HUES6 (cell line): ENCODE data around the gene SHISAL2B.
A peak's percentile ranks its signal among the peaks of the same experiment; 100 is the strongest.
"Not testable (repeated sequence)": the region's sequence is repeated elsewhere in the genome, so short reads cannot be mapped to it uniquely, and the experiment has no call there.

Source experiments
- H3K27ac ChIP-seq: 2 replicates; pipeline ENCODE4 v1.7.0; 2013; ENCODE audit warnings: low read depth, mild to moderate bottlenecking, low read length, inconsistent platforms
- H3K27me3 ChIP-seq: 2 replicates; pipeline ENCODE4 v1.6.1; 2013; ENCODE audit warnings: low read length; ENCODE audit not compliant: control insufficient read depth, insufficient read depth
- H3K36me3 ChIP-seq: 2 replicates; pipeline ENCODE4 v1.6.1; 2013; ENCODE audit warnings: low read length; ENCODE audit not compliant: control insufficient read depth, insufficient read depth
- H3K4me1 ChIP-seq: 2 replicates; pipeline ENCODE4 v1.6.1; 2013; ENCODE audit warnings: low read length; ENCODE audit not compliant: control insufficient read depth, insufficient read depth
- H3K4me3 ChIP-seq: 2 replicates; pipeline ENCODE4 v1.5.1; 2013; ENCODE audit warnings: low read depth, low read length
- H3K9ac ChIP-seq: one replicate; pipeline ENCODE4 v1.6.1; 2013; ENCODE audit warnings: mild to moderate bottlenecking, low read length
- H3K9me3 ChIP-seq: 2 replicates; pipeline ENCODE4 v1.6.1; 2013; ENCODE audit warnings: low read depth, low read length; ENCODE audit not compliant: control insufficient read depth, insufficient read depth

SHISAL2B gene

DNA sequence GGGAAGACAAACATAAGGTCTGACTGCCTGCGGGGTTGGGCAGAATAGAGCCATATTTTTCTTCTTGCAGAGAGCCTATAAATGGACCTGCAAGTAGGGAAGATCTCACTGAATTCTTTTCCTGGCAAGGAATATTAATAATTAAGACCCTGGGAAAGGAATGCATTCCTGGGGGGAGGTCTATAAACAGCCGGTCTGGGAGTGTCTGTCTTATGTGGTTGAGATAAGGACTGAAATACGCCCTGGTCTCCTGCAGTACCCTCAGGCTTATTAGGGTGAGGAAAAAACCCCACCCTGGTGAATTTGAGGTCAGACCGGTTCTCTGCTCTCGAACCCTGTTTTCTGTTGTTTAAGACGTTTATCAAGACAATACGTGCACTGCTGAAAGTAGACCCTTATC is 6.1 kb downstream of the SHISAL2B start:
- H3K27me3 ChIP-seq, H3K9ac ChIP-seq, H3K4me3 ChIP-seq, H3K27ac ChIP-seq, H3K4me1 ChIP-seq: not testable (repeated sequence)
- peaks cover 53% of the 10 kb centered on the region for H3K9me3 ChIP-seq
- peaks cover 41% of the 10 kb centered on the region for H3K36me3 ChIP-seq

DNA sequence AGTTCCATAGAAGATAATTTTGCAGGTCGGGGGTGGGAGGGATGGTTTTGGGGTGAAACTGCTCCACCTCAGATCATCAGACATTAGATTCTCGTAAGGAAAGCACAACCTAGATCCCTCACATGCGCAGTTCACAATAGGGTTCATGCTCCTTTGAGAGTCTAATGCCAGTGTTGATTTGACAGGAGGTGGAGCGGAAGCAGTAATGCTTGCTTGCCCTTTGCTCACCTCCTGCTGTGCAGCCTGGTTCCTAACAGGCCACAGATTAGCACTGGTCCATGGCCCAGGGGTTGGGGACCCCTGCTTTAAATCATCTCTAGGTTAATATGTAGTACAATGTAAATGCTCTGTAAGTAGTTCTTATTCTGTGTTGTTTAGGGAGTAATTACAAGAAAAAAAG is 10.5 kb downstream of the SHISAL2B start:
- no peaks in the 10 kb centered on the region for H3K27me3 ChIP-seq
- no peak overlapping the region for H3K27ac ChIP-seq
- H3K9ac ChIP-seq: no peak overlapping the region
- peaks cover 39% of the 10 kb centered on the region for H3K9me3 ChIP-seq
- peaks cover 22% of the 10 kb centered on the region for H3K4me1 ChIP-seq
- peaks cover 31% of the 10 kb centered on the region for H3K36me3 ChIP-seq
- H3K4me3 ChIP-seq: no peak overlapping the region

DNA sequence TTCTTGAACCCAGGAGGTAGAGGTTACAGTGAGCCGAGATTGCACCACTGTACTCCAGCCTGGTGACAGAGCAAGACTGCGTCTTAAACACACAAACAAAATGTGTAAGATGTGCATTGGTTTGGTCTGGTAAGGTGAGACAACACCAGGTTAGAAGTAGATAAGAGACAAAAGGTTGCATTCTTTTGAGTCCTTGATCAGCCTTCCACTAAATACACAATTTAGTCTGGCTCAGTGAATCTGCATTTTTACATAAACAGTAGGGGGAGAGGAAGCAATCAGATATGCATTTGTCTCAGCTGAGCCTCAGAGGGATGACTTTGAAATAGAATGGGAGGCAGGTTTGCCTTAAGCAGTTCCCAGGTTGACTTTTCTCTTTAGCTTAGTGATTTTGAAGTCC is 15.8 kb downstream of the SHISAL2B start:
- H3K4me1 ChIP-seq: peaks cover 34% of the 10 kb centered on the region
- H3K27ac ChIP-seq: peak overlapping the region; percentile 99
- peaks cover 12% of the 10 kb centered on the region; the same call in 1 of the 2 replicates for H3K9me3 ChIP-seq
- H3K27me3 ChIP-seq, H3K36me3 ChIP-seq: not testable (repeated sequence)
- peak overlapping the region; percentile 78 for H3K9ac ChIP-seq
- H3K4me3 ChIP-seq: peak overlapping the region; percentile 26; the same call in 1 of the 2 replicates

DNA sequence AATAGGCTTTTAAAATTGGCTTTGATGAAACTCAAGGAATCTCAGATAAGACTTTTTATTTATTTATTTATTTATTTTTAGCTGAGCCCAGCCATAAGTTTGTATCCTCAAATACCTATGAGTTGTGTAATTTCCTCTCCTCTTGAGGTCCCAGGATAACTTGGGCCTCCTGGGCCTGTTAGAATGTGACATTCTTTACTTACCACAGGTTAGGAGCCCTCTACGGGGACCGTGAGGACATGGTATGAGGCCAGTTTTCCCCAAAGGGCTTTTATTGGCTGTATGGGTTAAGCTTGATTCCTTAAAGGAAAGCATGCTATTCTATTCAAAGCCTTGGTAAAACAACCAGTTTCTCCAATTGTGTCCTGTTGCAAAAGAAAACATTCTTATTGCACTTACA is 16.9 kb downstream of the SHISAL2B start:
- H3K9me3 ChIP-seq: peaks cover 12% of the 10 kb centered on the region; the same call in 1 of the 2 replicates
- H3K4me1 ChIP-seq: peaks cover 34% of the 10 kb centered on the region
- H3K4me3 ChIP-seq: no peak overlapping the region
- H3K27me3 ChIP-seq: no peaks in the 10 kb centered on the region
- H3K9ac ChIP-seq: no peak overlapping the region
- H3K36me3 ChIP-seq: peaks cover 3% of the 10 kb centered on the region; the same call in 1 of the 2 replicates
- peak overlapping the region; percentile 99; the same call in 1 of the 2 replicates for H3K27ac ChIP-seq

DNA sequence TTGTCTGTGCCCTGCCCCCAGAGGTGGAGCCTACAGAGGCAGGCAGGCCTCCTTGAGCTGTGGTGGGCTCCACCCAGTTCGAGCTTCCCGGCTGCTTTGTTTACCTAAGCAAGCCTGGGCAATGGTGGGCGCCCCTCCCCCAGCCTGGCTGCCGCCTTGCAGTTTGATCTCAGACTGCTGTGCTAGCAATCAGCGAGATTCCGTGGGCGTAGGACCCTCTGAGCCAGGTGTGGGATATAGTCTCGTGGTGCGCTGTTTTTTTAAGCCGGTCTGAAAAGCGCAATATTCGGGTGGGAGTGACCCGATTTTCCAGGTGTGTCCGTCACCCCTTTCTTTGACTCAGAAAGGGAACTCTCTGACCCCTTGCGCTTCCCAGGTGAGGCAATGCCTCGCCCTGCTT is 24.2 kb downstream of the SHISAL2B start:
- H3K27me3 ChIP-seq, H3K9ac ChIP-seq, H3K27ac ChIP-seq, H3K9me3 ChIP-seq, H3K36me3 ChIP-seq: not testable (repeated sequence)
- Histone ChIP-seq H3K4me1 (peaks cover 11% of the 10 kb centered on the region), H3K4me3 (peak overlapping the region; percentile 38; the same call in 1 of the 2 replicates)

DNA sequence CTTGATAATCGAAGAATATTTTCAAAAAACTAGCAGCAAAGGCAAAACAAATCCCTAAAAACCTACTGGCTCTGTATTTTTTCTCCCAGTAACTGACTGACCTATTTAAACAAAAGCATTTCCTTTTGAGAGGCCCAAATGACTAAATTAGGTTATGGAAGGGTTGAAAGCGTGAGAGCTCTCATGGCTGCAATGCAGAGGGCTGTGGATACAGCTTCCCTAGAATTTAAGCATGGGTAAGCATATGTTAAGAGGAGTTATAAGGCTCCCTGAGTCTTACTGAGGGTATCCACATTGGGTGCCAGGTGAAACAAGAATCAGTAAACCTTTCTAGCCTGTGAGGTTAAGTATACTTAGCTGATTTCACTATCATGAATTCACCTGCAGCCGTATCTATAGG is 32.3 kb downstream of the SHISAL2B start:
- Histone ChIP-seq H3K9me3 (no peaks in the 10 kb centered on the region), H3K27me3 (no peaks in the 10 kb centered on the region), H3K27ac (peak overlapping the region; percentile 62; the same call in 1 of the 2 replicates), H3K4me3 (no peak overlapping the region), H3K4me1 (peaks cover 7% of the 10 kb centered on the region), H3K36me3 (peaks cover 43% of the 10 kb centered on the region), H3K9ac (no peak overlapping the region)

DNA sequence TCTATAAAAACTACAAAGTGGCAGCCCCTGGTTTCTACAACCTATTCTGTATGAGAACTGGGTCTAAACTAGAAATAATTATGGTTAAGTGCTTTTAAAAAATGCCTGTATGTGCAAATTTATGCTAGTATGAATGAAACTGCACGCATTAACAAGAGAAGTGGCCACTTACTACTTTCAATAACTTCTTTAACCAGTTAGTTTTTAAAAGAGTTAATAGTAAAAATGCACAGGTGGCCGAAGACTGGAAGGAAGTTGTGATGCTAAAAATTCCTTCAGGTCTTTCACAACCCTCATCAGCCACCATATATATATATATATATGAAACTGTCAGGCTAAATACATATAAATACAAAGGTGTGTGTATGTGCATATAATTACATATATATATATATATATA is 36.8 kb downstream of the SHISAL2B start:
- peaks cover 11% of the 10 kb centered on the region for H3K4me1 ChIP-seq
- H3K9ac ChIP-seq: no peak overlapping the region
- no peak overlapping the region for H3K27ac ChIP-seq
- H3K27me3 ChIP-seq: no peaks in the 10 kb centered on the region
- H3K9me3 ChIP-seq: no peaks in the 10 kb centered on the region
- H3K4me3 ChIP-seq: no peak overlapping the region
- H3K36me3 ChIP-seq: peaks cover 44% of the 10 kb centered on the region

DNA sequence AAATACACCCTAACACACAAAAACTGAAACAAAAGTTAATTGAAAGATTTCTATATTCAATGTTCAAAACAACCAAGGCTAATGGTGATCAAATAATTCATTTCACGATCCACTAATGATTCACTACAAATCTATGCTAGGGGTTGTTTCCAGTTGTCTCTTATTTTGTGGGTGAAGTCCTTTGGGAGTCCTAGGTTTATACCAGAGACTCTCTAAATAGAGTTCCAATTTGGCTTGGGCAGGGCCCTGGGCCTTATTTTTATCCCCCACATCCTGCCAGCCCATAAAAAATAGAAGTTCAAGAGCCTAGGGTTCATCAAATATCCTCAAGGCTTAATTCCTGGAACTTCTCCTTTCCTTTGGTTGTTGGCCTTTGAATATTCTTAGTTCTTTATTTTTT is 52.1 kb downstream of the SHISAL2B start:
- H3K9me3 ChIP-seq: no peaks in the 10 kb centered on the region
- H3K9ac ChIP-seq: no peak overlapping the region
- no peak overlapping the region for H3K4me3 ChIP-seq
- no peaks in the 10 kb centered on the region for H3K27me3 ChIP-seq
- peaks cover 46% of the 10 kb centered on the region for H3K36me3 ChIP-seq
- no peak overlapping the region for H3K27ac ChIP-seq
- H3K4me1 ChIP-seq: peaks cover 17% of the 10 kb centered on the region

DNA sequence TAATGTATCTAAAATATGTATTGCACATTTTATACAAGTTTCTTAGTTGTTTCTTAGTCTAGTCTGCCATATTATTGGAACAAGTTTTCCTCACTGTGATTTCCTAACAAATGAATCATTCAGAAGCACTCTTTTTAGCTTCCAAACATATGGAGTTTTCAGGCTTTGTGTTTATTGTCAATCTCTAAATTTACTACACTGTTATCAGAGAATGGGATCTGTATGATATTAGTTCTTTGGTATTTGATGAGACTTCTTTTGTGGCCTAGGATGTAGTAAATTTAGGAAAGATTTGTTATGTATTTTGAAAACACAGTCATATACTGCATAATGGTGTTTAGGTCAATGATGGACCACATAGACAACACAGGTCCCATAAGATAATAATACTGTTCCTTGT is 52.5 kb downstream of the SHISAL2B start:
- peaks cover 17% of the 10 kb centered on the region for H3K4me1 ChIP-seq
- peaks cover 48% of the 10 kb centered on the region for H3K36me3 ChIP-seq
- no peak overlapping the region for H3K27ac ChIP-seq
- H3K9me3 ChIP-seq: no peaks in the 10 kb centered on the region
- H3K27me3 ChIP-seq: no peaks in the 10 kb centered on the region
- no peak overlapping the region for H3K4me3 ChIP-seq
- no peak overlapping the region for H3K9ac ChIP-seq

DNA sequence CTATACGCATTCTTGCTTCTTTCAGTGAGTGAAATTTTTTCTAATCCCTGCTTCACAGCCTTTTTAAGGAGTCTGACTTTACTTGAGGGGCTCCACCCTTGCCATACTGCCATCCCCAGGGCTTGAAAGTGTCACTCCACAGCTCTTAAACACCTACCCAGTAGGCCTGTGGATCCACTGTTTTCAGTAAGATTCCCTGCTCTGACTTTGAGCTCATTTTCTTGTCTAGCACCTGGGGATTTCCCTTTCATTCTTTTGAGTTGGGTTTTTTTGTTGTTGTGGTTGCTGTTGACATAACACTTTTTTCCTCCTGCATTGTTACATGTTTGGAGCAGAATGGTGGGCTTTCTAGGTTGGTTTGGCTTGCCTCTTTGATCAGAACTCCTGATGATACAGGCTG is 54.6 kb downstream of the SHISAL2B start:
- H3K27me3 ChIP-seq: no peaks in the 10 kb centered on the region
- H3K4me1 ChIP-seq: peaks cover 17% of the 10 kb centered on the region
- peaks cover 31% of the 10 kb centered on the region for H3K36me3 ChIP-seq
- H3K9ac ChIP-seq: no peak overlapping the region
- H3K27ac ChIP-seq: peak overlapping the region; percentile 9; the same call in 1 of the 2 replicates
- no peak overlapping the region for H3K4me3 ChIP-seq
- H3K9me3 ChIP-seq: no peaks in the 10 kb centered on the region

DNA sequence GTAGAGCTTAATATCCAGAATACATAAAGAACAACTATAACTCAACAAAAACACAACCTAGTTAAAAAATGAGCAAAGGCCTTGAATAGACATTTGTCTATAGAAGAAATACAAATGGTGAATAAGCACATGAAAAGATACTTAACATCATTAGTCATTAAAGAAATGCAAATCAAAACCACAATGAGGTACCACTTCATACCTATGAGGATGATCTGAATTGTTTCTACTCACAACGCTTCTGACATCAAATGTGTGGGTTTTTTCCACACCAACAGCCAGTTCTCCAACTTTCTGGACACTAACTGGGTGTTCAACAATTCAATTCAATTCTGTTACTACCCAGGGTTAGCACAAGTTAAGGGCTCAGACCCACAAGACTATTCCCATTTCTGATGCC is 56.1 kb downstream of the SHISAL2B start:
- peaks cover 20% of the 10 kb centered on the region for H3K36me3 ChIP-seq
- no peak overlapping the region for H3K9ac ChIP-seq
- H3K9me3 ChIP-seq: no peaks in the 10 kb centered on the region
- peaks cover 17% of the 10 kb centered on the region for H3K4me1 ChIP-seq
- H3K4me3 ChIP-seq: no peak overlapping the region
- H3K27ac ChIP-seq: no peak overlapping the region
- H3K27me3 ChIP-seq: no peaks in the 10 kb centered on the region

DNA sequence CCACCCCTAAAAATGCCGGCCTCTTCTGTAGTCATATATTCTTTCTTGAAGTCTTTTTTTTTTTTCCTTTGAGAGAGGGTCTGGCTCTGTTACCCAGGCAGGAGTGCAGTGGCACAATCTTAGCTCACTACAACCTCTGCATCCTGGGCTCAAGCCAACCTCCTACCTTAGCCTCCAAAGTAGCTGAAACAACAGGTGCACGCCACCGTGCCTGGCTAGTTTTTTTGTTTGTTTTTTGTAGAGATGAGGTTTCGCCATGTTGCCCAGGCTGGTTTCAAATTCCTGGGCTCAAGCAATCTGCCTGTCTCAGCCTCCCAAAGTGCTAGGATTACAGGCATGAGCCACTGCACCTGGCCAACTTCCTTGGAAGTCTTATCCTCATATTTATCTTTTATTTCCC is 59.1 kb downstream of the SHISAL2B start:
- Histone ChIP-seq H3K4me1 (peaks cover 12% of the 10 kb centered on the region), H3K27ac (no peak overlapping the region), H3K9me3 (no peaks in the 10 kb centered on the region), H3K9ac (no peak overlapping the region), H3K4me3 (no peak overlapping the region), H3K36me3 (peaks cover 39% of the 10 kb centered on the region), H3K27me3 (no peaks in the 10 kb centered on the region)
